K562 (cell line): ENCODE data around the gene UBAP1L. TPM values are rescaled to one million over a fixed set of nuclear protein-coding genes. Genes with fewer than 3 reads are reported as not detected.

Experiments used
- CREB3L1 ChIP-seq: fragments of 450-650 bp; IDR thresholded peaks from 2 replicates; pipeline ENCODE4 v1.6.1; 2014; ENCODE audit warnings: low read depth, mild to moderate bottlenecking, moderate library complexity, borderline replicate concordance
- DMBX1 ChIP-seq: fragments of 250-450 bp; sonication (Bioruptor Pico); IDR thresholded peaks from 2 replicates; pipeline ENCODE4 v1.8.0; 2022; ENCODE audit warnings: inconsistent platforms, mild to moderate bottlenecking, moderate library complexity, borderline replicate concordance
- ELF1 ChIP-seq: fragments of 200-800 bp; sonication (Bioruptor generic); IDR thresholded peaks from 2 replicates; pipeline ENCODE4 v1.6.1; 2016; ENCODE audit warnings: missing genetic modification characterization, missing compliant biosample characterization
- HCFC1 ChIP-seq: IDR thresholded peaks from 2 replicates; pipeline ENCODE4 v1.6.1; 2012; ENCODE audit warnings: low read depth, low read length, improper control_type of control experiment
- MBD2 ChIP-seq: sonication (generic); IDR thresholded peaks from 2 replicates; pipeline ENCODE4 v1.6.1; 2016; ENCODE audit warnings: low read depth, borderline replicate concordance
- MEIS2 ChIP-seq: fragments of 450-650 bp; IDR thresholded peaks from 2 replicates; pipeline ENCODE4 v1.6.1; 2014; ENCODE audit warnings: mild to moderate bottlenecking; ENCODE audit not compliant: partially characterized antibody
- MITF ChIP-seq: IDR thresholded peaks from 2 replicates; pipeline ENCODE4 v1.6.1; 2014; ENCODE audit warnings: antibody characterized with exemption
- NFYB ChIP-seq: IDR thresholded peaks from 2 replicates; pipeline ENCODE4 v1.6.1; 2011; ENCODE audit warnings: mild to moderate bottlenecking, moderate library complexity; ENCODE audit not compliant: insufficient read length; ENCODE audit errors: extremely low read depth
- NR2C1 ChIP-seq, 2 experiments: fragments of 450-650 bp; IDR thresholded peaks; 2 replicates each; pipeline ENCODE4 v1.6.1; 2017; ENCODE audit warnings: mild to moderate bottlenecking in 2 of 2, antibody characterized with exemption in 1 of 2, inconsistent platforms in 1 of 2, missing compliant biosample characterization in 1 of 2, missing genetic modification characterization in 1 of 2
- POLR2G ChIP-seq: fragments of 200-400 bp; formaldehyde crosslinking; IDR thresholded peaks from 2 replicates; pipeline ENCODE4 v1.6.1; 2017; ENCODE audit warnings: low read depth, mild to moderate bottlenecking, antibody characterized with exemption, low read length, moderate library complexity
- RBBP5 ChIP-seq: fragments of 200-600 bp; sonication (generic); IDR thresholded peaks from 2 replicates; pipeline ENCODE4 v1.6.1; 2012; ENCODE audit warnings: borderline replicate concordance, mild to moderate bottlenecking, low read length, control low read depth, inconsistent platforms; ENCODE audit not compliant: insufficient read depth, poor library complexity, severe bottlenecking
- SIRT6 ChIP-seq: IDR thresholded peaks from one replicate; pipeline ENCODE4 v1.6.1; 2012; ENCODE audit warnings: low read depth, mild to moderate bottlenecking, control low read depth, inconsistent platforms, low read length, moderate library complexity
- SRF ChIP-seq, 2 experiments: fragments of 250-450, 450-650 bp in 1 of 2; sonication (Bioruptor Pico) in 1 of 2; sonication (generic) in 1 of 2; formaldehyde crosslinking; IDR thresholded peaks; 2 replicates each; pipeline versions ENCODE4 v1.5.0 to v1.5.1; 2020 to 2022; ENCODE audit warnings: mild to moderate bottlenecking in 1 of 2, missing genetic modification reagents in 1 of 2
- TAF15 ChIP-seq: fragments of 200-400 bp; formaldehyde crosslinking; IDR thresholded peaks from 2 replicates; pipeline ENCODE4 v1.6.1; 2017; ENCODE audit warnings: mild to moderate bottlenecking, low read depth, low read length, moderate library complexity
- TFAM ChIP-seq: fragments of 250-450 bp; sonication (Bioruptor Pico); conservative IDR thresholded peaks from 2 replicates; pipeline ENCODE4 v1.5.0; 2021; ENCODE audit warnings: mild to moderate bottlenecking, moderate library complexity
- THRB ChIP-seq: fragments of 450-650 bp; formaldehyde crosslinking; conservative IDR thresholded peaks from 2 replicates; pipeline ENCODE4 v1.4.0; 2022; ENCODE audit warnings: mild to moderate bottlenecking, missing genetic modification characterization
- ZBTB43 ChIP-seq: sonication (generic); formaldehyde crosslinking; IDR thresholded peaks from 2 replicates; pipeline ENCODE4 v1.8.0; 2023; ENCODE audit warnings: mild to moderate bottlenecking, missing genetic modification reagents
- ZBTB7A ChIP-seq: IDR thresholded peaks from 2 replicates; pipeline ENCODE4 v1.6.1; 2011; ENCODE audit warnings: low read depth, mild to moderate bottlenecking, low read length, moderate library complexity, borderline replicate concordance; ENCODE audit not compliant: control insufficient read depth
- ZFP1 ChIP-seq: fragments of 450-650 bp; formaldehyde crosslinking; IDR thresholded peaks from 2 replicates; pipeline ENCODE4 v1.4.0; 2020; ENCODE audit warnings: mild to moderate bottlenecking, mixed read lengths
- ZNF12 ChIP-seq: sonication (generic); formaldehyde crosslinking; IDR thresholded peaks from 2 replicates; pipeline ENCODE4 v1.4.0; 2020; ENCODE audit warnings: mild to moderate bottlenecking, missing genetic modification reagents
- ZNF232 ChIP-seq: sonication (generic); formaldehyde crosslinking; IDR thresholded peaks from 2 replicates; pipeline ENCODE4 v1.8.0; 2022; ENCODE audit warnings: mild to moderate bottlenecking, missing genetic modification reagents
- ZNF583 ChIP-seq: fragments of 250-450 bp; sonication (Bioruptor Pico); IDR thresholded peaks from 2 replicates; pipeline ENCODE4 v1.4.0; 2020
- polyA plus RNA-seq, 8 experiments: library from polyadenylated mRNA; depleted of rRNA in 4 of 8; stranded (reverse) in 5 of 8; unstranded in 3 of 8; fragments of >200 nt; fragmentation: Nextera tagmentation in 2 of 8; fragmentation: Illumina TruSeq in 1 of 8; extraction: Ambion mirVana in 2 of 8; extraction: Trizol in 1 of 8; gene quantifications; 2 replicates each; pipeline versions ENCODE4 v1.2.1 to v1.2.3, GENCODE V29; 2011 to 2014; ENCODE audit warnings: inconsistent platforms in 1 of 8, missing spikeins in 1 of 8
- total RNA-seq, 7 experiments: library from RNA; depleted of rRNA in 6 of 7; stranded (reverse); fragments of >200 nt in 6 of 7; fragmentation: Illumina TruSeq in 2 of 7; extraction: Trizol in 2 of 7; gene quantifications; 2 replicates each; pipeline versions ENCODE4 v1.2.1 to v1.2.3, GENCODE V29; 2011 to 2021; ENCODE audit warnings: low replicate concordance in 1 of 7

The UBAP1L gene
- total and polyA plus RNA-seq, 9 of the 15 experiments (the other 6 are each of a cell fraction or from before 2014, with no cell fraction given): 0.16 to 0.71 (median 0.41) TPM; not detected in 2

GRCh38 chr15:65133548-65134200 lies 18.7 kb upstream of the UBAP1L start, which contains the start of gene PDCD7 (continued):
- TF ChIP-seq THRB: no peak; the same call in 1 of the 2 replicates
- TF ChIP-seq POLR2G: peak; percentile 83
- peak; percentile 89 for TF ChIP-seq ZBTB7A
- TF ChIP-seq NFYB: peak; percentile 4
- TF ChIP-seq ZNF232 (CRISPR knock-in tag): no peak
- TF ChIP-seq SRF (CRISPR knock-in tag; IDR thresholded peaks at IDR 0.05): no peak
- TF ChIP-seq MEIS2: peak; percentile 58
- TF ChIP-seq ZFP1: no peak
- no peak for TF ChIP-seq ZBTB43 (CRISPR knock-in tag)
- TF ChIP-seq HCFC1: peak; percentile 82
- TF ChIP-seq DMBX1 (CRISPR knock-in tag): no peak
- no peak for TF ChIP-seq ZNF583 (CRISPR knock-in tag)
- TF ChIP-seq RBBP5: peak; percentile 45
- TF ChIP-seq ZNF12: no peak
- peak; percentile 77 for TF ChIP-seq ELF1 (tag)
- TF ChIP-seq TFAM: no peak
- TF ChIP-seq CREB3L1: peak; percentile 54; the same call in 1 of the 2 replicates
- TF ChIP-seq NR2C1 (IDR thresholded peaks at IDR 0.05): peak; percentile 92
- TF ChIP-seq NR2C1 (tag; IDR thresholded peaks at IDR 0.05): peak; percentile 94
- no peak for TF ChIP-seq MITF
- no peak for TF ChIP-seq SIRT6
- no peak for TF ChIP-seq TAF15
- TF ChIP-seq MBD2: 0 out of 2 replicates have a peak, but pooled peaks have one; percentile 65
